ENCODE data around the gene AFTPH.

Gene AFTPH

DNA sequence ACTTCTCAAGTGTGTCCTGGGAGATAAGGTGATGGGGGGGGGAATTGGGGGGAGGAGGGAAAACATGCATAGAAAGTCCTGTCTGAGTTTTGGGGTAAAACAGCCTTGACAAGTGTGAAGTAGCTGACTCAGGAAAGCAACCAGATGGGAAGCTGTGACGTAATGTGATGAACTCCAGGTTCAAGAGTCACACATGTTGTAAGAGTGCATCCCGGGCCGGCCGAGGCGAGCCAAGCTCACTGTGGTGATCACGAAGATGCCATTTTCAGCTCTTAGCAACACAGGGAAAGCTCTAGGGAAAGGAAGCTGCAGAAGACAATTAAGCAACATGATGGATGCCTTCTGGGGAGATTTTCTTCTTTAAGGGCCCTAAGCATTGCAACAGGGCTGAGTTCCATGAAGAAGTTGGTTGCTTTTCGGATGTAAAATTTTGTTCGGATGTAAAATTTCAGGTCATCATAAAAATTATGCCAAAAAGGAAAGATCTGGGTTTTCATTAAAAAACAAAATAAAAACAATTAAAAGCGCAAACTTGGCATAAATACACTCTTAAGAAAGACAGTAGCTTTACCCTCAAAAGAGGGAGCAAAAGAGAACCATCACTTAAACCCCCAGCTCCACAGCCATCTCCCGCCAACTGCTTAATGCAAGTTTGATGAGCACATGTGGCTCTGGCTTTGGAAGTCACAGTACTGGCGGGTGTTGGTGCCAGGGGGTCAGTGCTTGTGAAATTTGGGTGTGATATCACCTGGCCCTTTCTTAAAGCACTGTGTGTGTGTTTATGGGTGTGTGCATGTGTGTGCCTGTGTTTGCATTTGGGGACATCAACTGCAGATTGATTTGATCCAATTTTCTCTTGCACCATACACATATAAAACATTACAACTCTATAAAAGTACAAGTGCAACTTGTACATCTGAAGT is 110.5 kb downstream of the AFTPH start:
- no peak for DNase-seq

- no peak for DNase-seq
Observed at GRCh38 chr2:64635976-64636911, 112.1 kb downstream of the AFTPH start.

GRCh38 chr2:64637000-64637635 is 113.0 kb downstream of the AFTPH start:
- no peak for DNase-seq

GRCh38 chr2:64637931-64638330 is 113.8 kb downstream of the AFTPH start:
- peak; percentile 29 for DNase-seq

DNA sequence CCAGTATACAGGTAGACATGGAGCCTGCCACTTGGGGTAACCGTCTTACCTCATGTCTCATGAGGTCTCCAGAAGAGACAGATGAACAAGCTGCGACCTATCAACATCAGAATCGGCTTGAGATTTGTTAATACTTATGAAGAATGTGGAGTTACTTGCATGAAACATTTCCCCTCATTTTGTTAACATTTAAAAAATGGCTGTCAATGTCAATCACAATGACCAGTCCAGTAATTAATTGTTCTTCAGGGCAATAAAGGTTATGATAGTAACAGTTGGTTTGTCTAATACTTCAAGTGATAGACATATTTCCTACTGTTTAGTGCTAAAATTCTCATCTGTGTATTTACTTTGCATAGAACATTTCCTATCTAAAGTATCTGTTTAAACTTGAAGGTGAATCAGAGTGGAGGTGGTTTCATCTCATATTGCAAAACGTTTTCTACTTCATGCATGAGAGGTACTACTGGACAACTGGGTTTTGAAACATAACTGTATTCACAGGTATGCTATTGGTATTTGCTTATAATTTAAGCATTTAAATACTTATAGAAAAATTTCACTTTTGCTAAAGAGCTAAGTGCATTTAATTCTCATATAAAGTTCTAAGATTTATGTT is 114.5 kb downstream of the AFTPH start:
- DNase-seq, result no peak

GRCh38 chr2:64639691-64640090 is 115.6 kb downstream of the AFTPH start:
- DNase-seq, result no peak

- no peak for DNase-seq
Observed at GRCh38 chr2:64640153-64641044, 116.3 kb downstream of the AFTPH start.

GRCh38 chr2:64641599-64641998 is 117.5 kb downstream of the AFTPH start:
- no peak for DNase-seq
